Fibroblast of gingiva (primary cell): Measurements from ENCODE around the gene CD55.
A peak's percentile ranks its signal among the peaks of the same experiment; 100 is the strongest.

Experiments
- DNase-seq: peaks from one replicate; pipeline ENCODE4 v3.0.0-alpha.2; 2011; ENCODE audit warnings: low read depth

CD55 gene

GRCh38 chr1:207330011-207330710 is 8.7 kb downstream of the CD55 start:
- DNase-seq, result no peak

DNA sequence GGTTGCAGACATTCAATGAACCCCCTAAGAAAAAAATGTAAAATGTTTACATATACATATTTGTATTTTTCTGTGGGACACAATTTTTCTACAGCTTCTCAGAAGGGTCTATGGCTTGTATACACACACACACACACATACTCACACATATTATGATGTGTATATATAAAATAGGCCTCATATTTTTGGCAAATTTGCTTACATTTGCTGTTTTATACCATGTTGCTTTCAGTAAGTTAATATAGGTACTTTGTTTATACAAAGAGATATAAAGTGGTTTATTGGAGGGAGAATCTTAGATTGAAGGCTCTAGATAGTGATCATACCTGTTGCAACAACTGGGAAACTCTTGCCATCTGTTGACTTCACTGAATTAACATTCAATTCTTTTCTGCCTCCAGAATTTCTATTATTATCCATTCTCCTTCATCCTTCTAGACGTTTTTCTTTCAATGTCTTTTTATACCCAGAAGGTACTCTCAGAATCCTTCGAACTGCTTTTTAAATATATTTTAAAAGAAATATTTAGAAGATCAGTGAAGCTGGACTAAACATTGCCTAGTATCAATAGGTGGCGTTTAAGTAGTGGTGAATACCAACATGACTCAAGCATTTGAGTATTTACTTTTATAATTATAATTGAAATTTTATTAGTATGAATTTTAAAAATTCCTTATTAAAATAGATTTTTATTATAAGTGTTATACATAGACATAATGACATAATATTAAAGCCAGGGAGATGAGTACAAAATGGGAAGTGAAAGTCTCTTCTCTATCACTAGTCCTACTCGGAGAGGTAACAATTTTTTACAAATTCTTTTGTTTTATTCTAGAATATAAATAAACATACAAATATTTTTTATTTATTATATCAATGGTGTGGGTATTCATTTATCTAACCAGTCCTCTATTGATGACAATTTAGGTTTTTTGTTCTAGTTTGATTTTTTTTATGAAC is 10.2 kb downstream of the CD55 start:
- no peak for DNase-seq

DNA sequence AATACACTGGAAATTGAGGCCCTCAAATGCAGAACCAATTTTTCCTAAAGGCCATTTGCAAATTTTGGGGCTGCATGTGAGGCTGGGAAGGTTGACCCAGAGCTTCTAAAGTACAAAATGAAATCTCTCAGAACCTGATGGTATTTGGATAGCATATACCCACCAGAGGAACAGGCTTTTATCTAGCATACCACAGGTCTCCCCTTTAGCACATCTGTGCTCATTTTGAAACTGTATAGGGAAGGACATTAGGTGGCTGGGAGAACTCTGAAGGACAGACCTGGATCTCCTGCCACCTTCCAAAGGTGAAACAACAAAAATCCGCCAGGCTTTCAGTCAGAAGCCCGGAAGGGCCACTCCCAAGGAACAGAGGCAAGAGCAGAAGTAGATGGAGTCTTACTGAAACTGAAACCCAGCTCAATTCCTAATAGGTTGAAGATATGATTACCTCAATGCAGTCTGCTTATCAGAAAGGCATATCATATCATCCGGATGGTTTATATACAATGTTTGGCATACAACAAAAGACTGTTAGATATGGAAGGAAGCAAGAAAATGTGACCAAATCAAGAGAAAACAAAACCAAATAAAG is 11.6 kb downstream of the CD55 start:
- DNase-seq, result no peak

DNA sequence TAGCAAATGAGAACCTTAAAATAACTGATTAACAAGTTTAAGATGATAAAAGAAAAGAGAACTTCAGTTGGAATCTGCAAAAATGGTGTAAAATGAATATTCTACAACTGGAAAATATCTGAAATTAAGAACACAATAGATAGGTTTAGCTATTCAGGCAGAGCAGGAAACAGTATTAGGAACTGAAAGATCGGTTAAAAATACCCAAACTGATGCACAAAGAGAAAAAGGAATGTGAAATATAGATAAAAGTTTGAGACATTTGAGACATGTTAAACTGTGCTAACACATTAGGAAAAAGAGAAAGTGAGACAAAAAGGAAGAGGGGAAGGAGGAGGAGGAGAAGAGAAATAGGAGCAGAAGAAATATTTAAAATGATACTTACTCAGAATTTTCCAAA is 12.1 kb downstream of the CD55 start:
- no peak for DNase-seq

GRCh38 chr1:207334337-207334736 is 12.9 kb downstream of the CD55 start:
- DNase-seq, result no peak

- DNase-seq, result no peak
Observed at GRCh38 chr1:207335138-207335537, 13.7 kb downstream of the CD55 start.

- peak; percentile 34 for DNase-seq
Observed at GRCh38 chr1:207335695-207336363, 14.4 kb downstream of the CD55 start.

DNA sequence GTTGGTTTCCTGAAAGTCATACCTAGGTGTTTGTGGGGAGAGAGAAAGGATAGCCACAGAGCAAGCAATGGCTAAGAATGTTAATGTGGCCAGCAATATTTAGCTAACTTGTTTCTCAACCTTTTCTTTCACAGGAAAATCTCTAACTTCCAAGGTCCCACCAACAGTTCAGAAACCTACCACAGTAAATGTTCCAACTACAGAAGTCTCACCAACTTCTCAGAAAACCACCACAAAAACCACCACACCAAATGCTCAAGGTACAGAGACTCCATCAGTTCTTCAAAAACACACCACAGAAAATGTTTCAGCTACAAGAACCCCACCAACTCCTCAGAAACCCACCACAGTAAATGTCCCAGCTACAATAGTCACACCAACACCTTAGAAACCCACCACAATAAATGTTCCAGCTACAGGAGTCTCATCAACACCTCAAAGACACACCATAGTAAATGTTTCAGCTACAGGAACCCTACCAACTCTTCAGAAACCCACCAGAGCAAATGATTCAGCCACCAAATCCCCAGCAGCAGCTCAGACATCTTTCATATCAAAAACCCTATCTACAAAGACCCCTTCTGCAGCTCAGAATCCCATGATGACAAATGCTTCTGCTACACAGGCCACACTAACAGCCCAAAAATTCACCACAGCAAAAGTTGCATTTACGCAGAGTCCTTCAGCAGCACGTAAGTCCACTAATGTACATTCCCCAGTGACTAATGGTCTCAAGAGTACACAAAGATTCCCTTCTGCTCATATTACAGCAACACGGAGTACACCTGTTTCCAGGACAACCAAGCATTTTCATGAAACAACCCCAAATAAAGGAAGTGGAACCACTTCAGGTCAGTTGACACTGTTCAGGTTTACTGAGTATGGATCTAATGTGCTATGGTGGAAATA is 15.3 kb downstream of the CD55 start:
- peak; percentile 6 for DNase-seq

GRCh38 chr1:207342332-207342731 is 20.9 kb downstream of the CD55 start:
- DNase-seq, result no peak

- DNase-seq, result no peak
Observed at GRCh38 chr1:207343675-207344074, 22.2 kb downstream of the CD55 start.

DNA sequence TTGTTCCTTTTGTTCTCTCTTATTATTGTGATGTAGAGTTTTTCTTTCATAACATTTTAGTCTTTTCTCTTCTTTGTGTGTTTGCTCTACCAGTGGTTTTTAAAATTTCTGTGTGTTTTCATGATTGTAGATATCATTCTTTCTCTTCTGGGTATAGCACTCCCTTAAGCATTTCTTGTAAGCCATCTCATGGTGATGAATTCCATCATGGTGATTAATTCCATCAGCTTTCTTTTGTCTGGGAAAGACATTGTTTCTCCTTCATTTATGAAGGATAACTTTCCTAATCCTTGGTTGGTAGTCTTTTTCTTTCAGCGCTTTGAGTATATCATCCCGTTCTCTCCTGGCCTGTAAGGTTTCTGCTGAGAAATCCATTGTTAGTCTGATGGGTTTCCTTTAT is 22.7 kb downstream of the CD55 start:
- no peak for DNase-seq

- DNase-seq, result no peak
Observed at GRCh38 chr1:207345644-207346477, 24.4 kb downstream of the CD55 start.

DNA sequence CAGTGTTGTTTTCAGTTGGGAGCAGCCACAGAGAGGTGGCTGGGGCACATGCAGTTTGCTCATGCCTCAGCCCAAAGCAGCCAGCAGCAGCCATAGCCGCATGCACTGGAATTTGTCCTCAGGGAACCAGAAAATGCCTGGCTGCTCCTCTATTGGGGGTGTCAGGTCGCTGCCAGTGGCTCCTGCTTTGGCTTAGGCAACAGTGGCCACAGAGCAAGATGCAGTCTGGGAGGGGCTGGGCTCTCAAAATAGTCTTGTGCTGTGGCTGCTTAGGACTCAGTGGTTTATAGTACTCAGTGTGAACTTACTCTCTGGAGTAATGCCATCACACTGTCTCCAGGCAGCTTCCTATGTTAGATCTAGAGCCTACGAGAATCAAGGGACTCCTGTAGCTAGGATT is 25.0 kb downstream of the CD55 start:
- DNase-seq, result peak; percentile 14

DNA sequence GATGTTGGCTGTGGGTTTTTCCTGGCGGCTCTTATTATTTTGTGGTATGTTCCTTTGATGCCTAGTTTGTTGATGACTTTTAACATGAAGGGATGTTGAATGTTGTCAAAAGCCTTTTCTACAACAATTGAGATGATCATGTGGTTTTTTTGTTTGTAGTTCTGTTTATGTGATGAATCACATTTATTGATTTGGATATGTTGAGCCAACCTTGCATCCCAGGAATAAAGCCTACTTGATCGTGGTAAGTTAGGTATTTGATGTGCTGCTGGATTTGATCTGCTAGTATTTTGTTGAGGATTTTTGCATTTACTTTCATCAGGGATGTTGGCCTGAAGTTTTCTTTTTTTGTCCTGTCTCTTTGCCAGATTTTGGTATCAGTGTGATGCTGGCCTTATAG is 28.5 kb downstream of the CD55 start:
- no peak for DNase-seq

GRCh38 chr1:207352554-207352953 is 31.1 kb downstream of the CD55 start:
- DNase-seq, result no peak

- no peak for DNase-seq
Observed at GRCh38 chr1:207355060-207355459, 33.6 kb downstream of the CD55 start.

DNA sequence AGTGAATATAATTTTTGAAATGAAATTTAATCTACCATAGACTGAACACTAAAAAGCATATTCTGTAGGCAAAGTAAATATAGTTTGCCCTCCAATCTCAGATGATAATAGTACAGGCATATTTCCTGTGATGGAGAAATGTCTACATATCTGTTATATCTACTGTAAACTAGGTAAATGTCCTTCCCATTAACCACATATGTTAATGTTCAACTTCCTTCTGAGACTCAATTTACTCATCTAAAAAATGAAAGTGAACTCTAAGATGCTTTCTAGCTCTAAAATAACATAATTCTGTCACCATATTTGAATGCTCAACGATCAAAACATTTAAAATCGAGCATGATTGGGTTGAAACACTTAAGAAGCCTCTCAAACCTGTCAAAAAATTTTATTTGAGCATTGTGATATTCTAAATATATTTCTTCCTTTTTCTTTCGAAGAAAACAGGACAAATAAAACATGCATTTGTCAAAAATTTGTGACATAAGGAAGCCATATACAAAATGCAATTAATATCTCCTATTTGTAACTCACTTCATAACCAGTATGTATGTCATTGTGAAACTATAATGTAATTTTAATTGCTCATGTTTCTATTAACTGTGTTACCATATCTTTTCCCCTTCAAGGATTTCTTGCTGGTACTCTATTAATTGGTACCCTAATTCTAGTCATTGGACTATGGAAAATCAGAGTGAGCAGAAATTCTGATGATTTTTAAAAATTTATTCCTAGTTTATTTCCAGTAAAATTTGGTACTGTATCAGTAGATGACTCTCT is 34.2 kb downstream of the CD55 start:
- DNase-seq, result no peak

DNA sequence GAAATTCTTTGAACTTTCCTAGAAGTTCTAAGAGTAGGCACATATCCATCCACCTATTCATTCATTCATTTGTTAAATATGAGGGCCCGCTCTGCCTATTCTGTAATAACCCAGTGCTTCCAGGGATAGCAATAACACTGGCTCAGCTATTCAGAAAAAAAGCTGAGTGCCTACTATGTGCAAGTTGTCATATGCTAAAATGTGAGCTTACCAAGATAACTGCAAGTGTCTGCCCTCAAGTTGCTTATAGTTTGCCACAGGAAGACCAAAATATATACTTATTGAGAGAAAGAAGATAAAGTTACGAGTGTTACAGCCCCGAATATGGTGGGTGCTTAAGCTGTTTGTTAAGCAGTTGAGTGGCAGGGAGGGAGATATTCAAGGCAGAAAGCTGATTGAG is 39.6 kb downstream of the CD55 start:
- DNase-seq, result no peak

DNA sequence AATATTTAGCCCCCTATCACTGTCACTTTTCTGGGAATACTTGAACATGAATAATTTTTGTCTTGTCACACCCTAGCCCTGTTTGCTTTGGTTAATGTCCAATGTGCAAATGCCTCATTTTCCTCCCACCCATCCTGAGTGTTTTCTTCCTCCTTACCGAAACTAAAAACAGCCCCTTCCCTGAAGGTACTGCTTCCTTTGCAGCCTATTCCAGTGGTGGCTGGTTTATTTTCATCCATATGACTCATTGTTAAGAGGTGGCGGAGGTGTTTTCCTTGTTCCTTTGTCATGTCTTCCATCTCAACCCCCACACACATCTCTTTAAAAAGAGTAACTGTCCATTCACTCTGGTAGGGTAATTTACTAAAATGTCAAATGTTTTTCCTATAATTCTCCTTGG is 40.4 kb downstream of the CD55 start:
- DNase-seq, result no peak
